ENCODE measurements around the gene GAL3ST3. TPM values are rescaled to one million over a fixed set of nuclear protein-coding genes. Genes with fewer than 3 reads are reported as not detected.

Gene GAL3ST3
- total and polyA plus RNA-seq, 10 of the 15 experiments (the other 5 are each of a cell fraction or from before 2014, with no cell fraction given) = 0.06 to 0.12 TPM; not detected in 8

- RAD21 ChIA-PET (ENCODE audit: unreplicated experiment) = interaction anchor here (1.1 to 3.5 kb wide), 6 partner anchors 9 to 171 kb away, joined by 3 to 27 read pairs (median 6); partner anchors contain the start of genes CCDC85B and PACS1
- no peak for ATAC-seq
- Histone ChIP-seq H3K27ac (ENCODE audit: control insufficient read depth, insufficient read depth) (peak overlapping the region; percentile 82; the same call in 1 of the 2 replicates), H3K27me3 (replicated peaks in 1 of 2; ENCODE audit: control insufficient read depth in 2 of 2, insufficient read depth in 2 of 2, low read length in 1 of 2) (no peaks in the 10 kb centered on the region), H4K20me1 (ENCODE audit: control insufficient read depth, insufficient read depth) (no peaks in the 10 kb centered on the region), H3K9me3 (replicated peaks; ENCODE audit: control insufficient read depth, insufficient read depth, low read length) (no peaks in the 10 kb centered on the region), H3K4me2 (ENCODE audit: control insufficient read depth, insufficient read depth) (peak overlapping the region; percentile 88; the same call in 1 of the 2 replicates), H2AFZ (ENCODE audit: control insufficient read depth, low read depth, low read length) (no peak overlapping the region), H3K4me1 (ENCODE audit: control insufficient read depth, insufficient read depth, low read length) (peaks cover 15% of the 10 kb centered on the region), H3K4me3 (peak overlapping the region; percentile 80; the same call in 1 of the 2 replicates), H3K9ac (ENCODE audit: control insufficient read depth, insufficient read depth, low read length) (peak overlapping the region; percentile 87; the same call in 1 of the 2 replicates), H3K36me3 (ENCODE audit: control insufficient read depth in 2 of 2, insufficient read depth in 2 of 2, low read length in 1 of 2) (peaks cover 5 to 8% of the 10 kb centered on the region in 2 experiments; a peak in 3 of 4 replicates), H3K79me2 (ENCODE audit: control insufficient read depth, insufficient read depth, low read length) (peaks cover 27% of the 10 kb centered on the region)
- CTCF ChIA-PET = interaction anchor here (1.0 to 6.4 kb wide), 9 partner anchors 9 to 205 kb away, joined by 3 to 94 read pairs (median 6); partner anchors contain the start of gene MUS81
- 96% methylated on average over 5 of the region's 5 CpGs for whole genome bisulfite sequencing (ENCODE audit: insufficient coverage, insufficient replicate concordance, low lambda C conversion rate, missing lambda C conversion rate)
- SMC1A ChIA-PET (ENCODE audit: uncharacterized antibody, unreplicated experiment) = interaction anchor here (0.9 to 4.9 kb wide), 5 partner anchors 13 to 261 kb away, joined by 3 to 29 read pairs (median 5); no protein-coding TSS in a partner anchor
- TF ChIP-seq PBX3 (IDR thresholded peaks at IDR 0.05; ENCODE audit: insufficient replicate concordance, low read depth, low read length) = no peak
- TF ChIP-seq STAT3 (IDR thresholded peaks at IDR 0.05; ENCODE audit: low read depth, low read length) = no peak
- no peak for TF ChIP-seq MAX (IDR thresholded peaks at IDR 0.05; ENCODE audit: low read depth, low read length)
- no peak for TF ChIP-seq CTCF (IDR thresholded peaks at IDR 0.05 in 2 of 3, conservative IDR thresholded peaks at IDR 0.05 in 1 of 3; ENCODE audit: control insufficient read depth in 2 of 3, extremely low read depth in 1 of 3, insufficient read depth in 1 of 3, low read depth in 3 of 3, low read length in 3 of 3)
- TF ChIP-seq ZNF274 (IDR thresholded peaks at IDR 0.05; ENCODE audit: insufficient read depth, insufficient read length) = no peak
- FAIRE-seq = no peak
- DNase-seq (ENCODE audit: low read depth, low spot score) = no peak
- POLR2A ChIA-PET = interaction anchor here (0.6 to 3.5 kb wide), 10 partner anchors 12 to 994 kb away, joined by 3 to 25 read pairs (median 6); partner anchors contain the start of genes BANF1, EIF1AD and MUS81
- BruUV-seq (replicated peaks) = no TSS peak
- intact Hi-C loops (cut with micrococcal nuclease; ENCODE audit: unreplicated experiment) (loop anchor here (5.0 kb wide), 1 partner anchor 193 kb away; the partner anchor contains the start of gene CFL1), in situ Hi-C loops (cut with MboI) (no loop called here)
Observed at GRCh38 chr11:66050581-66051231, 1.7 kb upstream of the GAL3ST3 start.
